A549 treated with RU486 at 1 μM for 4 hours (cell line): ENCODE data around the gene C4orf46. TPM values are rescaled to one million over a fixed set of nuclear protein-coding genes. Genes with fewer than 3 reads are reported as not detected.

Source experiments
- total RNA-seq: library from RNA; stranded (reverse); fragments of 200-300 nt; extraction: Qiagen RNA extraction; gene quantifications from 5 replicates; pipeline ENCODE4 v1.2.3, GENCODE V29; 2022; ENCODE audit warnings: low read depth

C4orf46 gene
- 4.8 to 10.3 TPM (median 9.3 TPM) in 5 replicates for total RNA-seq

DNA sequence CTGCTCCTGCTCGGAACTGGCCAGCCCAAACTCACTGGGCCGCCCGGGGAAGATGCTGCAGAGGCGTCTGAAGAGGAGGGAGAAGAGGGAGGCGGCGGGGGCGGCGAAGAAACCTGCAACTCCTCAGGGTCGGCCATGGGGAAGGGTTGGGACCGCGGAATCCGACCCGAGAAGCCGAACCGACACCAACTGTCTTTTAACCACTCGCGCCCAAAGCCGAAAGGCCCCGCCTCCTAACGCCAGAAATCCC, at the start of gene C4orf46:
C4orf46 (minus strand) TSS at position 223 of the 250 bp plus-strand sequence; CDS start at position 137, 86 bp downstream.

DNA sequence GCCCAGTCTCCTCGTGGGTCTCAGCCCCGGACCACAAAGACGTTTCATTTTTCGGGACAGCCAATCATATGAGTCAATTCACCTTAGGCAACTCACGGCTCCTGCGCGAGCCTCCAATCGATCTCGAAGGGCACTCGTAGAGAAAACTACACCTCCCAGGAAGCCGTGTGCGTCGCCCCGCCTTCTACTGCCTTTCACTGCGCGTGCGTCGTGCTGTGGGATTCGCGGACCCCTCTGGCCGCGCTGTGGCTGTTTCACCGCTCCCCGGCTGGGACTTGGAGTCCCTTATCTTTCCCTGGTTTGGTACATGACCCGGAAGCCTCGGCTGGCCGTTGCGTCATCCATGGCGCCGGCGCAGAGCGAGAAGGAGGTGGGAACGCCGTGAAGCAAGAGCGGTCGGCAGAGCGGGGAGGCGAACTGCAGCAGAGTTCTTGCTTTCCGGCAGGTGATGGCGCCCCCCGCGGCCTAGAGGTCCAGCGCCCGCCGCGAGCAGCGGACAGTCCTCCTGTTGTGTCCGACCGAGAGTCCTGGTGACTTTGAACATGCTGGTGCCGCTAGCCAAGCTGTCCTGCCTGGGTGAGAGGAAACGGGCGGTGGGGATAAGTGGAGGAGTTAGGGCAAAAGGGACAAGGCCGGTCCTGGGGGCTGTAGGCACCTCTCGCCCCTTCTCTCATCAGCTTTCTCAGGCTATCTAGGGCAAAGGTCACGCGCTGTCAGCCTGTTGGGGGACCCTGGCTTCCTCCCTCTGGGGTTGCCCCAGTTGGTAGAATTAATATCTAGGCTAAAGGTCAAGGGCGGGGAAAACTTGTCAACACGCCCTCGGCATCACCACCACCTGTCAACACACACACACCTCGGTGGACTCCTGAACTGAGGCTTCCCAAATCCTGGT, 474 bp upstream of the C4orf46 start, which contains the start of gene ETFDH:
ETFDH (plus strand) TSS at position 382 of the 892 bp plus-strand sequence; CDS start at position 543, 161 bp downstream.

Other genes with a start within 250 kb of the C4orf46 start
- gene RXFP1, start 150.0 kb downstream of the C4orf46 start, total RNA-seq, result not detected in 5 replicates
- gene ETFDH, start 409 bp upstream of the C4orf46 start, total RNA-seq, result 4.0 to 6.8 TPM (median 5.1 TPM) in 5 replicates
- gene PPID, start 51.5 kb upstream of the C4orf46 start, total RNA-seq, result 32.4 to 37.6 TPM (median 36.9 TPM) in 5 replicates
- gene FNIP2, start 97.1 kb upstream of the C4orf46 start, total RNA-seq, result 2.6 to 4.8 TPM (median 4.6 TPM) in 5 replicates